NCI-H510A treated with DMSO at 0.1 percent for 48 hours (cell line): ENCODE data around the gene FRMD1.
A peak's percentile ranks its signal among the peaks of the same experiment; 100 is the strongest.
"Not testable (repeated sequence)": the region's sequence is repeated elsewhere in the genome, so short reads cannot be mapped to it uniquely, and the experiment has no call there.

Source experiments
- DNase-seq: peaks from one replicate; lab custom pipeline; 2025; lab: John Stamatoyannopoulos, UW

FRMD1 gene

DNA sequence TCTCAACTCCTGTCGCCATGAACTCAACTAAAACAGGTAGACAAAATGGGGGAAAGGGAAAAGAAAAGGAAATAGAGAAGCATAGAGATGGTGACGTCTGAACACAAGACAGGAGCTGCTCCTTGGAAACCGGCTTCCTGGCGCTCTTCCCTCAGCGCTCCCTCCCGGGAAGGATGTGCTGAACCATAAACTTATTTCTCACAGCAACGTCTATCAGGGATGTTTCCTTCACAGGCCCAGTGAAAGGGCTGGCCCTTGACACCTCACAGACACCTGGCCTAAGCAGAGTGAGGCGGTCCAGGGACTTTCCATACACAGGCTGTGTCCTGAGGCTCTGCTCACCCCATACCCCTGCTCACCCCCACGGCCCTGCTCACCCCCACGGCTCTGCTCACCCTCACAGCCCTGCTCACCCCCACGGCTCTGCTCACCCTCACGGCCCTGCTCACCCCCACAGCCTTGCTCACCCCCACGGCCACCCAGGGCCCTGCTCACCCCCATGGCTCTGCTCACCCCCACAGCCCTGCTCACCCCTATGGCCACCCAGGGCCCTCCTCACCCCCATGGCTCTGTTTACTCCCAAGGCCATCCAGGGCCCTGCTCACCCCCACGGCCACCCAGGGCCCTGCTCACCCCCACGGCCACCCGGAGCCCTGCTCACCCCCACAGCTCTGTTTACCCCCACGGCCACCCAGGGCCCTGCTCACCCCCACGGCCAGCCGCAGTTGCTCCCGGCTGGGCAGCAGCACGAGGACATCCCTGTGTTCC is 653 bp downstream of the FRMD1 start:
- DNase-seq: peak; percentile 5

GRCh38 chr6:168077401-168077800 is 1.6 kb downstream of the FRMD1 start:
- DNase-seq: not testable (repeated sequence)

GRCh38 chr6:168075787-168076202 is 3.2 kb downstream of the FRMD1 start:
- DNase-seq: no peak

GRCh38 chr6:168075216-168075615 is 3.8 kb downstream of the FRMD1 start:
- DNase-seq: no peak

DNA sequence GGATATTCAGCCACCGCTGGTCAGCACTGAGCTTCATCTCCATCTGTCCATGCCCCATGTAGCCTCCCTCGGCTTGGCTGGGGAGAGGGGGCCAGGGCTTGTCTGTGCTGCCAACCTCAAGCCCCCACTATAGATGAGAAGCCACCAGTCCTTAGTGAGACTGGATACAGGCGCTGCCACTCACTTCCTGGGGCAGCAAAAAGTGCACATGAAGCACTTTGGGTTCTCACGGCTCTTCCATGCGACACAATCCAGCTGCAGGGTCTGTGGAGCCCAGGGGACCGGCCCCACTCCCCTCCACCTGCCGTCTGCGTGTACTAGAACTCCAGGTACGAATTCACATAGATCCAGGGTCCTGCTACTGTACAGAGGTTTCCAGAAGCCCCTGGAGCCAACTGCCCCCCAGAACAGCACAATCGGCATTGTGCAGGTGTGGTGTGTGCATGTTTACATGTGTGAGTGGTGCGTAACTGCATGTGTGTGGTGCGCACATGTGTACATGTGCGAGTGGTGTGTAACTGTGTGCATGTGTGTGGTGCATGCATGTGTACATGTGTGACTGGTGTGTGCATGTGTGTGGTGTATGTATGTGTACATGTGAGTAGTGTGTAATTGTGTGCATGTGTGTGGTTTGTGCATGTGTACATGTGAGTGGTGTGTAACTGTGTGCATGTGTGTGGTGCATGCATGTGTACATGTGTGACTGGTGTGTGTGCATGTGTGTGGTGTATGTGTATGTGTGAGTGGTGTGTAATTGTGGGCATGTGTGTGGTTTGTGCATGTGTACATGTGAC is 4.9 kb downstream of the FRMD1 start:
- no peak for DNase-seq

DNA sequence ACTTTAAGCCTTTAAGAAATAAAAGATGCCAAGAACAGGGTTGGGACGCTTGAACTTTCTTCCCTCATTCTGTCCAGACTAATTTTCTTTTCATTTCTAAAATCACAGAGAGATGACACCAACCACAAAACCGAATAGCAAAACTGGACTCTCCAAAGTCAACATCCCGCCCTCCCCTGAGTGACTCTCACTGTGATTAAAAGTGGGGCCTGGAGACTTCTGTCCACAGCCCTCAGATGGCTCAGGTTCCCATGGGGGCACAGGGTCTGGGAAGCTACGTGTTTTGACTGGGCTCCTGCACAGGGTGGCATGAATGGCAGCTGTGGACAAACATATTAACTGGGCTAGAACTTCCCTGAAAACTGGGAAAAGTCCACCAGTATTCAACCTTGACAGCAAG is 6.3 kb downstream of the FRMD1 start:
- no peak for DNase-seq

DNA sequence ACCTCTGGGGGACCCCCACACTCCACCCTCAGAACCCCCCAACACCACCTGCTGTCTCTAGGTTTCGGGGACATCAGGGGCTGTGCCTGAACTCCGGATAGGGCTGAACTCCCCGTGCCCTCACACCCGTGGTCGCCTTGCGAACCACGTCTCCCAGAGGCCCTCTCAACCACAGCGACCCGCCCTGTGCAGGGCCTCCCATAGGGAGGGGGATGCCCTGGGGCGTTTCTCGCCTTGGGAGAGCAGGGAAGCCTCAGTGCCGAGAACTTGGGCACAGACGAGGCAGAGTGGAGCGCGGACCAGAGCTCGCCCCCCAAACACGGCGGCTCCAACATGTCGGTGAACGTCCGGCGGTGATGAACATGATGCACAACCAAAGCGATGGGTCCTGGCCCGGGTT is 6.8 kb downstream of the FRMD1 start:
- no peak for DNase-seq

- no peak for DNase-seq
Observed at GRCh38 chr6:168071620-168072019, 7.4 kb downstream of the FRMD1 start.

GRCh38 chr6:168070804-168071203 is 8.2 kb downstream of the FRMD1 start:
- DNase-seq: no peak

DNA sequence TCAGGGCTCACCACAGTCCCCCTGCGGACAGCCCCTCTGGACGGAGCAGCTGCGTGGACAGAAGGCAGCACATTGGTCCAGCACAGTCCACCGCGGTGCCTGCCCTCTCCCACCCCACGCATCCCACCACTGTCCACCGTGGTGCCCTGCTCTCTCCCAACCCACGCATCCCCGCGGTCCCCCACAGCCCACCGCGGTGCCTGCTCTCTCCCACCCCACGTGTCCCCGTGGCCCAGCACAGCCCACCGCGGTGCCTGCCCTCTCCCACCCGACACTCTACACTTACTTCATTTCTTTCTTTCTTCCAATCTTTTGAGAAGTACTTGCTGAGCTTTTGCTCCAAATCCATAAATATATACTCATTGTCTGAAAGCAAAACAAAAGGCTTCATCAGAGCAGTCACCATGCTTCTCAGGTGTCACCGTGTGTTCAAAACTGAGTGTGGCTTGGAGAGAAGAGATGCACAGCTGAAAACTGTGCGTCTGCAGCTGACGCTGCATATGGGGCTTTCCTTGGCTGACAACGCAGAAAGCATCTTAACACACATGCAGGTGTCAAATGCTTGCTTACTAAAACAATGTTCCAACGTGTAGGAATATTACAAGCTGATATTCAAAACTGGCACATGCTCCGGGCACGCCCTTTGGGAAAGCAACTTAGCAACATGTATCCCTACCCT is 11.8 kb downstream of the FRMD1 start:
- DNase-seq: no peak

- DNase-seq: no peak
Observed at GRCh38 chr6:168064226-168064807, 14.7 kb downstream of the FRMD1 start.

- no peak for DNase-seq
Observed at GRCh38 chr6:168063431-168063830, 15.6 kb downstream of the FRMD1 start.

GRCh38 chr6:168062346-168063289 is 16.4 kb downstream of the FRMD1 start:
- DNase-seq: no peak

GRCh38 chr6:168061269-168062210 is 17.5 kb downstream of the FRMD1 start:
- DNase-seq: peak; percentile 81

- peak; percentile 36 for DNase-seq
Observed at GRCh38 chr6:168060521-168060931, 18.5 kb downstream of the FRMD1 start.

GRCh38 chr6:168058691-168059551 is 20.1 kb downstream of the FRMD1 start:
- no peak for DNase-seq

DNA sequence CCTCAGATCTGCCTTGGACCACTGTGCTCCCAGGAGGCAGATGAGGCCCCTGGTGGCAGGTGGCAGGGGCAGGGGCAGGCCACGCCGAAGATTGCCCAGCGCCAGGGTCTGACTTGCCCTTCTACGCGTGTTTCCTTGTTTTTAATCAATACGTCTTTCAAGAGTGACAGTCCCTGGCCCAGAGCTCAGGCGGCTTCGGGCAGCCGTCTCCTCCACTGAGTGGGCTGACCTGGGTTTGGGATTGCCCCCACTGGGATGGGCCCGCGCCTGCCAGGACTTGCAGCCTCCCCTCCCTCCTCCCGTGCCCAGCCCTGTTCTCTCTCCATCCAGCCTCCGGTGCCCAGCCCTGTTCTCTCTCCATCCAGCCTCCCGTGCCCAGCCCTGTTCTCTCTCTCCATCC is 21.2 kb downstream of the FRMD1 start:
- no peak for DNase-seq

DNA sequence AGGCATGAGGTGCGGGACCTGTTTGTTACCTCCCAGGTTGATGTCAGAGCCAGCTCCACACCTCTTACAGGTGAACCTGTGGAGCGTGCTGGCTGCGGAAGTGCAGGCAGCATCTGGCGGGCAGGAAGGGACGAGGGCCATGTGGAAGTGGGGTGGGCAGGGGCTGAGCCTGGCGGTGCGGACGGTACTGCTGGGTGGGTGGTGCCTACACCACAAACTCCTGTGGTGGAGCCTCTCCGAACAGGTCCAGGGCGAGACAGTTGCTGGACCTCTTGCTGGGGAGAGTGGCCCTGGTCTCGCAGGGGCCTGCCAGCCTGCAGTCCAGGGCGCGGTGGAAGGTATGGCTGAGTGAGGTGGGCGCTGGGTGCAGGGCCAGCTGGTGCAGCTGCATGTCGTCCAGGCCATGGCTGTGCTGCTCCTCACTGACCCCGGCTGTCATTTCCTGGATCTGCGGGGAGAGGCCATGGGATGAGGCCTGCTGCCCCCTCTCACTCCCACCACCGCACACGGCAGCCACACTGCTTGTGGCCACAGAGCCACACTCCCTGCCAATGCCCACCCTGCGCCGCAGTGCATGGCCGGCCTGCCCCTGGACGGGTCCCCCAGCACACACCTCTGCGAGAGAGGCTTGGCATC is 22.0 kb downstream of the FRMD1 start:
- no peak for DNase-seq
